HepG2 (cell line): ENCODE data around the gene CEBPE. TPM values are rescaled to one million over a fixed set of nuclear protein-coding genes. Genes with fewer than 3 reads are reported as not detected.

ENCODE experiments used
- NR2F6 ChIP-seq, 2 experiments: IDR thresholded peaks; 2 replicates each; pipeline ENCODE4 v1.6.1; 2016; ENCODE audit warnings: antibody characterized with exemption in 1 of 2, mild to moderate bottlenecking in 1 of 2
- RXRA ChIP-seq: sonication (generic); formaldehyde crosslinking; IDR thresholded peaks from 2 replicates; pipeline ENCODE4 v1.5.1; 2020; ENCODE audit warnings: missing genetic modification reagents
- XRCC5 ChIP-seq: fragments of 200-400 bp; formaldehyde crosslinking; optimal IDR thresholded peaks from 2 replicates; pipeline ENCODE3; 2017; ENCODE audit warnings: mild to moderate bottlenecking, low read length
- ZBTB1 ChIP-seq: sonication (generic); formaldehyde crosslinking; IDR thresholded peaks from 2 replicates; pipeline ENCODE4 v1.4.0; 2020; ENCODE audit warnings: missing genetic modification reagents, borderline replicate concordance
- ZNF17 ChIP-seq: sonication (generic); formaldehyde crosslinking; IDR thresholded peaks from 2 replicates; pipeline ENCODE4 v1.5.0; 2020; ENCODE audit warnings: mild to moderate bottlenecking, missing genetic modification reagents
- ZNF24 ChIP-seq: fragments of 450-650 bp; IDR thresholded peaks from 2 replicates; pipeline ENCODE4 v1.6.1; 2017; ENCODE audit warnings: antibody characterized with exemption, mild to moderate bottlenecking
- ZNF446 ChIP-seq: sonication (generic); formaldehyde crosslinking; IDR thresholded peaks from 2 replicates; pipeline ENCODE4 v1.5.0; 2020; ENCODE audit warnings: mild to moderate bottlenecking, missing genetic modification reagents
- ZNF460 ChIP-seq: sonication (generic); formaldehyde crosslinking; IDR thresholded peaks from 2 replicates; pipeline ENCODE4 v1.5.1; 2020; ENCODE audit warnings: missing genetic modification reagents, mild to moderate bottlenecking, borderline replicate concordance
- ZNF546 ChIP-seq: sonication (generic); formaldehyde crosslinking; conservative IDR thresholded peaks from 2 replicates; pipeline ENCODE4 v1.8.1; 2023; ENCODE audit warnings: mild to moderate bottlenecking, missing genetic modification reagents
- ZNF572 ChIP-seq: sonication (generic); formaldehyde crosslinking; IDR thresholded peaks from 2 replicates; pipeline ENCODE4 v1.5.1; 2020; ENCODE audit warnings: mild to moderate bottlenecking, missing genetic modification reagents
- polyA plus RNA-seq, 8 experiments: library from polyadenylated mRNA; depleted of rRNA in 3 of 8; stranded (reverse) in 7 of 8; unstranded in 1 of 8; fragments of >200 nt; fragmentation: Illumina TruSeq in 4 of 8; extraction: Trizol in 4 of 8; gene quantifications; 2 replicates each; pipeline versions ENCODE4 v1.2.1 to v1.2.3, GENCODE V29; 2011 to 2016; ENCODE audit warnings: low read depth in 4 of 8, missing spikeins in 1 of 8, mixed read lengths in 1 of 8; ENCODE audit not compliant: insufficient read depth in 1 of 8
- total RNA-seq, 5 experiments: library from RNA; depleted of rRNA; stranded (reverse); fragments of >200 nt; fragmentation: Illumina TruSeq; extraction: Trizol; gene quantifications; 2 replicates each; pipeline ENCODE4 v1.2.3, GENCODE V29; 2016; ENCODE audit warnings: low read depth in 1 of 5
- TF ChIP-seq, protein P1 (sequence below): sonication (generic); formaldehyde crosslinking; IDR thresholded peaks from 2 replicates; pipeline ENCODE4 v1.5.0; 2020; ENCODE audit warnings: mild to moderate bottlenecking, missing genetic modification reagents, borderline replicate concordance
- TF ChIP-seq, protein P2 (sequence below): sonication (generic); formaldehyde crosslinking; IDR thresholded peaks from 2 replicates; pipeline ENCODE4 v1.8.0; 2022; ENCODE audit warnings: missing genetic modification reagents, mild to moderate bottlenecking, inconsistent platforms, borderline replicate concordance
- TF ChIP-seq, protein P3 (sequence below): sonication (generic); formaldehyde crosslinking; IDR thresholded peaks from 2 replicates; pipeline ENCODE4 v1.9.0; 2021; ENCODE audit warnings: missing genetic modification reagents, mild to moderate bottlenecking, borderline replicate concordance
- TF ChIP-seq, protein P4 (sequence below): sonication (generic); formaldehyde crosslinking; IDR thresholded peaks from 2 replicates; pipeline ENCODE4 v1.4.0; 2020; ENCODE audit warnings: missing genetic modification reagents
- TF ChIP-seq, protein P5 (sequence below): sonication (generic); formaldehyde crosslinking; IDR thresholded peaks from 2 replicates; pipeline ENCODE4 v1.9.0; 2021; ENCODE audit warnings: missing genetic modification reagents, borderline replicate concordance
- TF ChIP-seq, protein P6 (sequence below): sonication (generic); formaldehyde crosslinking; IDR thresholded peaks from 2 replicates; pipeline ENCODE4 v1.4.0; 2020; ENCODE audit warnings: missing genetic modification reagents

CEBPE gene
- total and polyA plus RNA-seq, 2 of the 13 experiments (the other 11 are each of a cell fraction or from before 2014, with no cell fraction given) = 0.09 to 0.11 TPM

DNA sequence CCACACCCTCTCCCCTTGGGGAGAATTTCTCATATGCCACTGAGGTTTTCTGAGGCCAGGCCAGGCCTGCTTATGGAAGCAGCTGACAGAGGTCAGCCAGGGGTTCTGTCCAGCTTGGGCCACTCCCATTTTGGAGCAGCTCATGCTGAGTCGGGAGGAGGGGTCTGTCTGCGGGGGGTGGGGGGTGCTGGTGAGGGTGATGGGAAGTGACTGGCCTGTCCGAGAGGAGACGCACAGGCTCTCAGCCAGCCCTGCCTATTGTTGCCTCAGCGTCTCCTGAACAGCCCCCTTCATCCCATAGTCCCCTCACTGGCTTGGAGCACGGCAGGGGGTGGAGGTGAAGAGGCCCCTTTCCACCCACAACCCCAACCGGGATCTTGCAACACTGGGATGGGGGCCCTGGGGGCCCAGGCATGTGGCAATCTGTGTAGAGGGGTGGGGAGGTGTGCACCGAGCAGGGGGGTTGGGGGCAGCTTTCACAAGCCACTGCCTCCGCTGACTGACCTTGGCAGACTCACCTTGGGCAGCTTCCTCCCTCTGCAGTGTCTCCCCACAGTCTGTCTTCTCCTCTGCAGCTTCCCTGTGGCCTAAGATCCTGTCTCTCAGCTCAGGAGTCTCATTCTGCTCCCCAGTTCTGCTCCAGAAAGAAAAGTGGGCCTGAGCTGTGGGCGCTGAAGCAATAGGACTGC, 5.5 kb downstream of the CEBPE start (continued):
- TF ChIP-seq, protein P1, sequence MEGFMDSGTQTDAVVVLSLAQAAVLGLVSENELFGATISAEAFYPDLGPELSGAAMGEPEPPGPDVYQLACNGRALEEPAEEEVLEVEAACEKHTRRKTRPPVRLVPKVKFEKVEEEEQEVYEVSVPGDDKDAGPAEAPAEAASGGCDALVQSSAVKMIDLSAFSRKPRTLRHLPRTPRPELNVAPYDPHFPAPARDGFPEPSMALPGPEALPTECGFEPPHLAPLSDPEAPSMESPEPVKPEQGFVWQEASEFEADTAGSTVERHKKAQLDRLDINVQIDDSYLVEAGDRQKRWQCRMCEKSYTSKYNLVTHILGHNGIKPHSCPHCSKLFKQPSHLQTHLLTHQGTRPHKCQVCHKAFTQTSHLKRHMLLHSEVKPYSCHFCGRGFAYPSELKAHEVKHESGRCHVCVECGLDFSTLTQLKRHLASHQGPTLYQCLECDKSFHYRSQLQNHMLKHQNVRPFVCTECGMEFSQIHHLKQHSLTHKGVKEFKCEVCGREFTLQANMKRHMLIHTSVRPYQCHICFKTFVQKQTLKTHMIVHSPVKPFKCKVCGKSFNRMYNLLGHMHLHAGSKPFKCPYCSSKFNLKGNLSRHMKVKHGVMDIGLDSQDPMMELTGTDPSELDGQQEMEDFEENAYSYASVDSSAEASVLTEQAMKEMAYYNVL (CRISPR knock-in tag) = no peak
- TF ChIP-seq ZNF572 (CRISPR knock-in tag) (peak; percentile 79), XRCC5 (no peak), ZBTB1 (no peak), ZNF460 (CRISPR knock-in tag) (no peak), ZNF446 (CRISPR knock-in tag) (no peak; the same call in 1 of the 2 replicates), NR2F6 (IDR thresholded peaks at IDR 0.05) (0 out of 2 replicates have a peak, but pooled peaks have one; percentile 9), NR2F6 (CRISPR knock-in tag; IDR thresholded peaks at IDR 0.05) (0 out of 2 replicates have a peak, but pooled peaks have one; percentile 12), ZNF17 (CRISPR knock-in tag) (no peak), ZNF546 (CRISPR knock-in tag) (no peak), RXRA (CRISPR knock-in tag) (peak; percentile 47; the same call in 1 of the 2 replicates), ZNF24 (no peak)
- TF ChIP-seq, protein P2, sequence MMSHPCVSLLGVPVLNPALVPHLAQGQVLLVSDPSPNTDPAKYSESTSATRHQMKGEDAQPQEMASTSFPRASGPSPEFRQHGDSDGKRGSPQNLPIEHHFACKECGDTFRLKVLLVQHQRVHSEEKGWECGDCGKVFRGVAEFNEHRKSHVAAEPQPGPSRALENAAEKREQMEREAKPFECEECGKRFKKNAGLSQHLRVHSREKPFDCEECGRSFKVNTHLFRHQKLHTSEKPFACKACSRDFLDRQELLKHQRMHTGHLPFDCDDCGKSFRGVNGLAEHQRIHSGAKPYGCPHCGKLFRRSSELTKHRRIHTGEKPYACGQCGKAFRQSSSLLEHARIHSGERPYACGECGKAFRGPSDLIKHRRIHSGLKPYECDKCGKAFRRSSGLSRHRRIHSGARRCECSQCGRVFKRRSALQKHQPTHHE = no peak
- TF ChIP-seq, protein P3, sequence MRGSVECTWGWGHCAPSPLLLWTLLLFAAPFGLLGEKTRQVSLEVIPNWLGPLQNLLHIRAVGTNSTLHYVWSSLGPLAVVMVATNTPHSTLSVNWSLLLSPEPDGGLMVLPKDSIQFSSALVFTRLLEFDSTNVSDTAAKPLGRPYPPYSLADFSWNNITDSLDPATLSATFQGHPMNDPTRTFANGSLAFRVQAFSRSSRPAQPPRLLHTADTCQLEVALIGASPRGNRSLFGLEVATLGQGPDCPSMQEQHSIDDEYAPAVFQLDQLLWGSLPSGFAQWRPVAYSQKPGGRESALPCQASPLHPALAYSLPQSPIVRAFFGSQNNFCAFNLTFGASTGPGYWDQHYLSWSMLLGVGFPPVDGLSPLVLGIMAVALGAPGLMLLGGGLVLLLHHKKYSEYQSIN = no peak
- TF ChIP-seq, protein P4, sequence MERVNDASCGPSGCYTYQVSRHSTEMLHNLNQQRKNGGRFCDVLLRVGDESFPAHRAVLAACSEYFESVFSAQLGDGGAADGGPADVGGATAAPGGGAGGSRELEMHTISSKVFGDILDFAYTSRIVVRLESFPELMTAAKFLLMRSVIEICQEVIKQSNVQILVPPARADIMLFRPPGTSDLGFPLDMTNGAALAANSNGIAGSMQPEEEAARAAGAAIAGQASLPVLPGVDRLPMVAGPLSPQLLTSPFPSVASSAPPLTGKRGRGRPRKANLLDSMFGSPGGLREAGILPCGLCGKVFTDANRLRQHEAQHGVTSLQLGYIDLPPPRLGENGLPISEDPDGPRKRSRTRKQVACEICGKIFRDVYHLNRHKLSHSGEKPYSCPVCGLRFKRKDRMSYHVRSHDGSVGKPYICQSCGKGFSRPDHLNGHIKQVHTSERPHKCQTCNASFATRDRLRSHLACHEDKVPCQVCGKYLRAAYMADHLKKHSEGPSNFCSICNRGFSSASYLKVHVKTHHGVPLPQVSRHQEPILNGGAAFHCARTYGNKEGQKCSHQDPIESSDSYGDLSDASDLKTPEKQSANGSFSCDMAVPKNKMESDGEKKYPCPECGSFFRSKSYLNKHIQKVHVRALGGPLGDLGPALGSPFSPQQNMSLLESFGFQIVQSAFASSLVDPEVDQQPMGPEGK = peak; percentile 97
- TF ChIP-seq, protein P5, sequence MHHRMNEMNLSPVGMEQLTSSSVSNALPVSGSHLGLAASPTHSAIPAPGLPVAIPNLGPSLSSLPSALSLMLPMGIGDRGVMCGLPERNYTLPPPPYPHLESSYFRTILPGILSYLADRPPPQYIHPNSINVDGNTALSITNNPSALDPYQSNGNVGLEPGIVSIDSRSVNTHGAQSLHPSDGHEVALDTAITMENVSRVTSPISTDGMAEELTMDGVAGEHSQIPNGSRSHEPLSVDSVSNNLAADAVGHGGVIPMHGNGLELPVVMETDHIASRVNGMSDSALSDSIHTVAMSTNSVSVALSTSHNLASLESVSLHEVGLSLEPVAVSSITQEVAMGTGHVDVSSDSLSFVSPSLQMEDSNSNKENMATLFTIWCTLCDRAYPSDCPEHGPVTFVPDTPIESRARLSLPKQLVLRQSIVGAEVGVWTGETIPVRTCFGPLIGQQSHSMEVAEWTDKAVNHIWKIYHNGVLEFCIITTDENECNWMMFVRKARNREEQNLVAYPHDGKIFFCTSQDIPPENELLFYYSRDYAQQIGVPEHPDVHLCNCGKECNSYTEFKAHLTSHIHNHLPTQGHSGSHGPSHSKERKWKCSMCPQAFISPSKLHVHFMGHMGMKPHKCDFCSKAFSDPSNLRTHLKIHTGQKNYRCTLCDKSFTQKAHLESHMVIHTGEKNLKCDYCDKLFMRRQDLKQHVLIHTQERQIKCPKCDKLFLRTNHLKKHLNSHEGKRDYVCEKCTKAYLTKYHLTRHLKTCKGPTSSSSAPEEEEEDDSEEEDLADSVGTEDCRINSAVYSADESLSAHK (CRISPR knock-in tag) = no peak
- TF ChIP-seq, protein P6, sequence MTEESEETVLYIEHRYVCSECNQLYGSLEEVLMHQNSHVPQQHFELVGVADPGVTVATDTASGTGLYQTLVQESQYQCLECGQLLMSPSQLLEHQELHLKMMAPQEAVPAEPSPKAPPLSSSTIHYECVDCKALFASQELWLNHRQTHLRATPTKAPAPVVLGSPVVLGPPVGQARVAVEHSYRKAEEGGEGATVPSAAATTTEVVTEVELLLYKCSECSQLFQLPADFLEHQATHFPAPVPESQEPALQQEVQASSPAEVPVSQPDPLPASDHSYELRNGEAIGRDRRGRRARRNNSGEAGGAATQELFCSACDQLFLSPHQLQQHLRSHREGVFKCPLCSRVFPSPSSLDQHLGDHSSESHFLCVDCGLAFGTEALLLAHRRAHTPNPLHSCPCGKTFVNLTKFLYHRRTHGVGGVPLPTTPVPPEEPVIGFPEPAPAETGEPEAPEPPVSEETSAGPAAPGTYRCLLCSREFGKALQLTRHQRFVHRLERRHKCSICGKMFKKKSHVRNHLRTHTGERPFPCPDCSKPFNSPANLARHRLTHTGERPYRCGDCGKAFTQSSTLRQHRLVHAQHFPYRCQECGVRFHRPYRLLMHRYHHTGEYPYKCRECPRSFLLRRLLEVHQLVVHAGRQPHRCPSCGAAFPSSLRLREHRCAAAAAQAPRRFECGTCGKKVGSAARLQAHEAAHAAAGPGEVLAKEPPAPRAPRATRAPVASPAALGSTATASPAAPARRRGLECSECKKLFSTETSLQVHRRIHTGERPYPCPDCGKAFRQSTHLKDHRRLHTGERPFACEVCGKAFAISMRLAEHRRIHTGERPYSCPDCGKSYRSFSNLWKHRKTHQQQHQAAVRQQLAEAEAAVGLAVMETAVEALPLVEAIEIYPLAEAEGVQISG (CRISPR knock-in tag) = no peak
